ENCODE data around the gene NFKB2.

The NFKB2 gene

DNA sequence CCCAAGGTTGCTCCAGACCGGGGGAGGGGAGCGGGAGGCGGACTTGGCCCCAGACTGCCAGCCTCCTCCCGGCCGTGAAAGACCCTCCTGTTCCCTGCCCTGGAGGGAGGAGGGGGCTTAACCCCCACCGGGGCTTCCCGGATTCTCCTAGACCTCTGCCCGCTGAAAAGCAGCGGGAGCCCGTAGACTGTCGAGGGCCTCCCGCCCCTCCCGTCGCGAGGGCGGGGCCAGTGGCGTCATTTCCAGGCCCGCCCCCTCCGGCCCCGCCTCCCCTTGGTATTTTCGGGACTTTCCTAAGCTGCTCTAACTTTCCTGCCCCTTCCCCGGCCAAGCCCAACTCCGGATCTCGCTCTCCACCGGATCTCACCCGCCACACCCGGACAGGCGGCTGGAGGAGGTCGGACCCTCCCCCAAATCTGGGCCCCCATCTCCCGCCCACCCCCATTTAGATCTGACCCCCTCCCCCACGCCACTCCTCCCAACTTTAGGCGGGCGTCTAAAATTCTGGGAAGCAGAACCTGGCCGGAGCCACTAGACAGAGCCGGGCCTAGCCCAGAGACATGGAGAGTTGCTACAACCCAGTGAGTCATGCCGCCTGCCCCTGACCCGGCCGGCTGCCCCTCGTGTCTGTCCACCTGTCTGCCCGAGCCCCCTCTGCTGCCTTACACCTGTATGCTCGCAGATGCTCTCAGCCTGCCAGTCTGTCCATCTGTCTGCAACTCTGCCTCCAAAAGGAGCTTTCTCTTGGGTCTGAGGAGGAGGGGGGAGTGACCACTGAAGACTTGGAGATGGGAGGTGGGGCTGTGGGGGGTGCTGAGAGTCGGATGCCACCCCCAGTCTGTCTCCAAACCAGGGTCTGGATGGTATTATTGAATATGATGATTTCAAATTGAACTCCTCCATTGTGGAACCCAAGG lies at the start of gene NFKB2:
NFKB2 (plus strand) TSS at position 306 of the 917 bp plus-strand sequence; CDS start at position 561, 255 bp downstream.
- DNase-seq (ENCODE audit: low read depth in 2 of 2) = peak; percentile 86

DNA sequence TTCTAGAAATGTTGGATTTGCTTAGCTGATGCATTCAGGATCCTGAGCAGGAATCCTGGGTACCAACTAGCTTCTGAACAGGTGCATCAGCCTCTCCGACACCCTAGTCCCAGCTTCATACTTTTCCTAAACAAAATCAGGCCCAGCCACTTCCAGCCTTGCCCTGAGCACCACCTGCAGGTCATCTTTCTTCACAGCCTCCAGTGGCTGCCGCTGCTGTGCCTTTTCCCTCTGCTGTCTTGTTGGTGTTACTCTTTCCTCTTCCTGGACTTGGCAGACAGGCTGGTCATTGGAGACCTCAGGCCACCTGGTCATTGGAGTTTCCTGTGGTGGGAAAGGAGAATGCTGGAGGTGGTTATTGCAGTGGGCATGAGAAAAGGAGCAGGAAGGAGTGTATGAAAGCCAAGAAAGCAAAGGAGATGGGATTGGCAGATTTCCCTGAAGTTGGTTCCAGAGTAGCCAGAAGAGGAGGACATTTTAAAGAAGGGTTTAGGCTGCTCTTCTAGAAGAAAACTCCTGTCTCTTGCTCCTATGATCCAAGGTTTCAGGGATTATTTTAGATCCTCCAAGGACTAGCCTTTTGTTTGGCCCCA lies 48.2 kb upstream of the NFKB2 start:
- peak in 1 of 2 donors; percentile 16 for DNase-seq (ENCODE audit: low read depth in 2 of 2)

DNA sequence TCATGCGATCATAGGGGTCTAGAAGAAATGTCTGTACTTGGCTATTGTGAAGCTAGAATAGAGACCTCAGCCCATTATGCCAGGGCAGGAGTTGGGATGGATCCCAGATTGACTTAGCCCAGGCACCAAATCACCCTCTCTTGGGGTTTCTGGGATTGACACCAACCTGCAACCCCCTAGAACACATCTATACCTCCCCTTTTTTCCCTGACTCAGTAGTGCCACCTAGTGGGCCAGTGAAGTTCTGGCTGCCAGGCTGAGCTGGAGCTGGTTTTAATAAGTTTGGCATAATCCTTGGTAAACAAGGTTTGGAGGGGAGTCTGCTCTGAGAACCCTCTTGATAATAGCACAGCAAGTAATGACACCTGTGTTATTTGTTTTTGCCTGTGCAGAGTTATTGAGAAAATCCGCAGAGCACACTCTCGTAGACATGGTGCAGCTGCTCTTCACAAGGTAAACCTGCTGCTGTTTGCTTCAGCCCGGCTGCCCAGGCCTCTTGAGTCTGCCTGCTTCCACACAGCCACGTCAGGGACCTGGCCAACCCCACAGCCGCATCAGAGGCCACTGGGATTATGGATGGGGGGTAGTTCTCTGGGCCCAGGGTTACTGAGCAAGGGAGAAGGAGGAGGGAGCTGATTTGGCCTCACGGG lies 43.3 kb upstream of the NFKB2 start:
- DNase-seq (ENCODE audit: low read depth in 2 of 2) = peak; percentile 67

DNA sequence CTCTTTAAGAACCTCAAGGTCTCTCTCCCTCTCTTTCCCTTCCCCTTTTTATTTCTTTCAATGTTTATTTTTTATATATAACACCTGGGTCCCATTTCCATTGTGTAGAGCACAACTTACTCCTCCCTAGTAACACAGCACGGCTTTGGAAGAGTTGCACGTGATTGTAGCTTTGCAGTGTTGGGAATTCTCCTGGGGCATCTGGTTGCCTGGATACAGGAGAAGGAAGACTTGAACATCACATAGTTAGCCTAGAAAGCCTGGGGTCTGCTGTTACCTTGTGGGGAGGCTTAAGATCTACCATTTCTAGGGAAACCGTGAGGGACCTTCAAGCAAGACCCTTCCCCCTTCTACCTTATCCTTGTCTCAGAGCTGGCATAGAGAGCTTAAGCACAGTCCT lies 41.1 kb upstream of the NFKB2 start:
- DNase-seq (ENCODE audit: low read depth in 2 of 2) = no peak

DNA sequence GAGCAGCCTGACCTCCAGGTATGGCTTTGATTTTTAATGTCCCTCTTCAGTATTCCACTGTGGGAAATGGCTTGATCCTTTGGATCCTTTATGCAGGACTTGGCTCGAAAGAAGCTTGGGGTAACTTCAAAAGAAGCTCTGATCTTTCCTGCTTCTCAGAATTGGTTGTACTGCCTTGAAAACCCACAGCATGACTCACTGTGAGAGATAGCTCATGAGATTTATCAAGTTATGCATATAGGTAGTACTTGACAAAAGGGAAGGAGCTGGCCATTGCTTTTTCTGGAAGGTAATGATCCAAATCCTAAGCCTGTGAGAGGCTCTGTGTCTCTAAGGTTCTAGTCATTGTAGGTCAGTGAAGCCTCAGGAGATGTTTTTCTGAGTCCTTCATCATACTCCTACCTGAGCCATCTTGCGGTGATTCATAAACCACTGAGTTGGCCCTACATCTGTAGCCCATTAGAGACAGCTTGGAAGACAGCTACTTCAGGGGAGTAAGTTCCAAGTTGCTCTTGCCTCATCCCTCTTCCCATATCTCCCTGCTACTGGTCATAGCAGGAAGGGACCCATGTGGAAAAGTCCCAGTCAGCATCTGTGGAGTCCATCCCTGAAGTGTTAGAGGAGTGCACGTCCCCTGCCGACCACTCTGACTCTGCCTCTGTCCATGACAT lies 36.7 kb upstream of the NFKB2 start:
- DNase-seq (ENCODE audit: low read depth in 2 of 2) = no peak

DNA sequence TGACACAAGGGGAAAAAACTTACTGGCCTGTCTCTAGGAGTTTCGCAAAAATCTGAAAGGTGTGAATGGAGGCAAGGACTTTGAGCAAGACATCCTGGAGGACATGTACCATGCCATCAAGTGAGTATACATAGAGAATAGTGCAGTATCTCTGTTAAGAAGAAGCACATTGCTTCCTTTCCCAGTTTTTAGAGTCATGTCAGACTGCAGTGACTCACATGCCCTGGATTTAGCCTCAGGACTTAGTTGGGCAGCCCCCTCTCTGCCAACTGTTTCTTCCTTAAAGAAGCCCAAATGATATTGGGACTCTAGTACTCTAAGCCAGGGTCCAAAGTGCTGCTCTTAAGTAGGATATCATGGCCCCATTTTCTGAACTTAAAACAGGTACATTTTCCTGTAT lies 28.1 kb upstream of the NFKB2 start:
- no peak for DNase-seq (ENCODE audit: low read depth in 2 of 2)

DNA sequence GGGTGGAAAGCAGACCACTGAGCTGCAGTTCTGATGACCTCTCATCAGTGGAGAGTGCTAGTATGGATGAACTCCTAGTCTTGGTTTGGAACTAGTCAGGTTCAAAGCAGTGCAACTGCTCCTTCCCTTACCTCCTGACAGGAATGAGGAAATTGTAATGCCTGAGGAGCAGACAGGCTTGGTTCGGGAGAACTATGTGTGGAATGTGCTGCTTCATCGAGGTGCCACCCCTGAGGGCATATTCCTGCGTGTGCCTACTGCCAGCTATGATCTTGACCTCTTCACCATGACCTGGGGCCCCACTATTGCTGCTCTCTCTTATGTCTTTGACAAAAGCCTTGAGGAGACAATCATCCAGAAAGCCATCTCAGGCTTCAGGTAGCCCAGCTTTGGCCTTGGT lies 27.4 kb upstream of the NFKB2 start:
- DNase-seq (ENCODE audit: low read depth in 2 of 2) = no peak

DNA sequence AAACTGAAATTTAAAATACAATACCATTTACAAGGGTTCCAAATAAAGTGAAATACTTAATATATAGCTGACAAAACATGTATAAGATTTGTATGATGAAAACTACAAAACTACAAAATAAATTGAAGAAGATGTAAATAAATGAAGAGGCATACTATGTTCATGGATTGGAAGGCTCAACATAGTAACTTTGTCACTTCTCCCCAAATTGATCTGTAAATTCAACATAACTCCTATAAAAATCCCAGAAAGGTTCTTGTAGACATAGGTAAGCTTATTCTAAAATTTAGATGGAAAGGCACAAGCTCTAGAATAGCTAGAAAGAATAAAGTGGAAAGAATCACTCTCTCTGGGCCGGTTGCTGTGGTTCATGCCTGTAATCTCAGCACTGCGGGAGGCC lies 24.2 kb upstream of the NFKB2 start:
- no peak for DNase-seq (ENCODE audit: low read depth in 2 of 2)

DNA sequence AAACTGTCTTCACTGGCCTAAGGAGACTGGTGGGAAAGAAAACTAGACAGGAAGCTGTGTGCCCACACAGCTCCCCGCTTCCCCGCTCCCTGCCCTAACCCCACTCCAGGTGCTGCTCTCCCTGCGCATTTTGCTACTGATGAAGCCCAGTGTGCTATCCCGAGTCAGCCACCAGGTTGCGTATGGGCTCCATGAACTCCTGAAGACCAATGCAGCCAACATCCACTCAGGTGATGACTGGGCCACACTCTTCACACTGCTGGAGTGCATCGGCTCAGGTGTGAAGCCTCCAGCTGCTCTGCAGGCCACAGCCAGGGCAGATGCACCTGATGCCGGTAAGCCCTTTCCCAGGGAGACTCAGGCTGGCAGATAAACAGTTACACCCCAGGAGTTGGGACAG lies 20.3 kb upstream of the NFKB2 start:
- DNase-seq (ENCODE audit: low read depth in 2 of 2) = no peak

DNA sequence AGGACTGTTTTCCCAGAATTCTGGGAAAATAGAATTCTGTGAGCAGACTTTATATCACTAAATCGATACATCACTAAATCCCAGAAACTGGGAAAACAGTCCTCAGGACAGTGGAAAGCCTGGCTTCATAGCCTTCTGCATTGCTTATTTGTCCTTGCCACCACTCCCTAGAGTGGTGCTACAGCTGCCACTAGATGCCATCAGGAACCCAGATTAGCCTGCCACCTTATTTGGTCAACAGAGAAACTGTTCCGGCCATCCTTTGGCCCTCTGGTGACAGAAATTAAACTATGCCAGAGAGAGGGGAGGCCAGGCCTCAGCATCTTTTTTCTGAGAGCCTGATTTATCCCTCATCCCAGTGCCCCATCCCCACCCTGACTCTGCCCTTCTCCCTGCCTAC lies 19.6 kb upstream of the NFKB2 start:
- DNase-seq (ENCODE audit: low read depth in 2 of 2) = no peak

DNA sequence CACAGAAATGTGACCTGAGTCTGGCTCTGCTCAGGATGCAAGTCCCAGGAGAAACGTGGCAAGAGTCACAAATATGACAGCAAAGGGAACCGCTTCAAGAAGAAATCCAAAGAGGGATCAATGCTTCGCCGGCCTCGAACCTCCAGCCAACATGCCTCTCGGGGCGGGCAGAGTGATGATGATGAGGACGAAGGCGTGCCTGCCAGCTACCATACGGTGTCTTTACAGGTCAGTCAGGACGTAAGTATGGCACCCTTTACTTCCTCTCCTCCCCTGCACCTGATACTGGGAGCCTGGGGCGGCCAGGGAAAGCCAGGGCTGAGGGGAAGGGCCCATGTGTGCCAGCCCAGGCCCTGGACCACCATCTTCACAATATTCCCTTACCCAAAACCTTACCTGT lies 18.6 kb upstream of the NFKB2 start:
- DNase-seq (ENCODE audit: low read depth in 2 of 2) = no peak

DNA sequence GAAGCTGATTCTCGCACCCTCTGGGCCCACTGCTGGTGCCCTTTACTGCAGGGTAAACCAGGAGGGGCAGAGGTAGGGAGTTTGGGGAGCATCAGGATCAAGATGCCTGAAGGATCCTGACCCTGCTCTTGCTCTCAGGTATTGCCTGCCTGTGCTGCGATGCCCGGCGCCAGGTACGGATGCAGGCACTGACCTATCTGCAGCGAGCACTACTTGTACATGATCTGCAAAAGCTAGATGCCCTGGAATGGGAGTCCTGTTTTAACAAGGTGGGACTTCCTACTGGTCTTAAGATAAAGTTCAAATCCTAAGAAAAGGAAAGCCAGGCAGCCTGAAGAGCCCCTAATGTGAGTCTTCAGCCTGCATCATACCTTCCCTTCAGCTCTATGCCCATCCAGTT lies 16.1 kb upstream of the NFKB2 start:
- no peak for DNase-seq (ENCODE audit: low read depth in 2 of 2)

DNA sequence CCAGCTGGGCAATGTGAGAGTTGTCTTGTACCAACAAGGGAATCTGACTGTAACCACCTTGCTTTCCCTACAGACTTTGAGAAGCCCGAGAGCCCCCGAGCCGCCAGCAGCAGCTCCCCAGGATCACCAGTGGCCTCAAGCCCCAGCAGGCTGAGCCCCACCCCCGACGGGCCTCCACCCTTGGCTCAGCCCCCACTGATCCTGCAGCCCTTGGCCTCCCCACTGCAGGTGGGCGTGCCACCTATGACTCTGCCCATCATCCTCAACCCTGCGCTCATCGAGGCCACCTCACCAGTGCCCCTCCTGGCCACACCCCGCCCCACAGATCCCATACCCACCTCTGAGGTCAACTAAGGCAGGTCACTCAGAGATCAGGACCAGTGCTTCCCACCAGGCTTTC lies 13.5 kb upstream of the NFKB2 start:
- DNase-seq (ENCODE audit: low read depth in 2 of 2) = no peak

DNA sequence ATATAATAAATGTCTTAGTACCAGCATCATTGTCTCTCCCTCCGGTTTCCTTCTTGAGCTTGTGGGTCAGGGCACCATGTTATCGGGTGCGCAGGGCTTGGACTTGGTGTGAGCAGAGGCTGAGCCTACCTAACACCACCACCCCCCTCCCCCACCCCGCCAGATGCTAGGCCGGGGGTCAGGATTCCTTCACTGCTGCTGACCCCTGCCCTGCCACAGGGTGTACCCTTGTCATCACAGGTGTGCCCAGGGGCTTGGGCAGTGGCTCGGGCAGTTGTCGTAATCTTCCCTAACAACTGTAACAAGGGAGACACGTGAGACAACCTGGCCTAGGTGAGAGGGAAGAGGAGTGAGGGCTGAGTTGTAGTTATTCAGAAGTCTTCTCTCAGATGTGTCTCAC lies 12.6 kb upstream of the NFKB2 start:
- DNase-seq (ENCODE audit: low read depth in 2 of 2) = no peak

DNA sequence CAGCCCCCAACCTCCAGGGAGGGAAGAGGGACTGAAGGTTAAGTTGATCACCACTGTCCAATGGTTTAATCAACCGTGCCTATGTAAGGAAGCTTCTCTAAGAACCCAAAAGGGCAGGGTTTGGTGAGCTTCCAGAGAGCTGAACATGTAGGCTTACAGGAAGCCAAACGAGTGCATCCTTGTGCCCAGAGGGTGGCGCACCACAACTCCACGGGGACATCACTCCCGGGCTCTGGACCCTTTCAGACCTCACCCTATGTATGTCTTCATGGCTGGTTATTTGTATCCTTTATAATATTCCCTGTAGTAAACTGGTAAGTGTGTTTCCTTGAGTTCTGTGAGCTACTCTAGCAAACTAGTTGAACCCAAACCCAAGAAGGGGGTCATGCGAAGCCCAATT lies 11.5 kb upstream of the NFKB2 start:
- DNase-seq (ENCODE audit: low read depth in 2 of 2) = no peak

DNA sequence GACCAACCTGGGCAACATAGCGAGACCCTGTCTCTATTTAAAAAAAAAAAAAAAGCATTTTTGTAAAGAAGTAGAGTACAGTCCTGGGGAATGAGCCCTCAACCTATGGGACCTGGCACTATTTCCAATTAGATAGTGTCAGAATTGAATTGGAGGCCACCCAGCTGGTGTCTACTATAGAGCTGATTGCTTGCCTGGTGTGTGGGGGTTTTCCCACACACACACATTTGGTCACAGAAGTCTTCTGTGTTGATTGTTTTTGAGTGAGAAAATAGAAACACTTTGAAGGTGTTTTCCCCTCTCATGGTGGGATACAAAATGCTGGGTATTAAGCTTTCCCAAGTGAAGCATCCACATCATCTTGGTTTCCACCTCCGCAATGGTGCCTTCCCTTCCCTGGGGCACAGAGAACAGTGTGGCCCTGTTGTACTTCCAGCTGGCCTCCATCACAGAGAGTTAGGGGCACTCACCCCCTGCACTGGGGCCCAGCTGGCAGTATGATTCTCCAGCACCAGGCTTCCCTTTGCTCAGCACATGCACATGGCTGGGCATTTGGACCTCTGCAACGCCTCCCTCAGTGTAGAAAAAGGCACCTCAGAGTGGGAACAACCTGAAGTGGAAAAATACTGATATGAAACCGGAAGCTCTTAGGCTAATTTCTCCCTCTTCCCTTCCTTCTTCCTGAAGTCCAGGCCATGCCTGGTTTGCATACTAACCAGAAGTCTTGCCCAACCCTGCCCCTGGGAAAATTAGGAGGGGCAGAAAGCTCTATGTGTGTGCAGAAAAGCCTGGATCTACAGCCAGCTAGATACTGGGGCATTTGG lies 10.7 kb upstream of the NFKB2 start:
- DNase-seq (ENCODE audit: low read depth in 2 of 2) = no peak

DNA sequence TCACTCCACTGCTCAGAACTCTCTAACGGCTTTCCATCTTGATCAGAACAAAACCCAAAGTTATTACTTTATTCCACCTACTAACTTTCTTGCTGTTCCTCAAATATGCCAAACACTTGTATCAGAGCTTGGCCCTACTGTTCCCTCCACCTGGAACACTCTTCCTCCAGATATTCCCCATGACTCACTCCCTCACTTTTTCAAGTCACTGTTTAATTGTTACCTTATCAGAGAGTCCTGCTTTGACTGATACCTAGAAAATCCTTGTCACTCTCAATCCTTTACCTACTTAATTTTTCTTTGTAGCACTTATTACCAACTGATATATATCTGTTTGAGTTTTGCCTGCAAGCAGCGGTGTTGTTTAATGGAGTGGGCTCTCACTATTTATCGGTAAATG lies 5.6 kb upstream of the NFKB2 start:
- DNase-seq (ENCODE audit: low read depth in 2 of 2) = no peak

DNA sequence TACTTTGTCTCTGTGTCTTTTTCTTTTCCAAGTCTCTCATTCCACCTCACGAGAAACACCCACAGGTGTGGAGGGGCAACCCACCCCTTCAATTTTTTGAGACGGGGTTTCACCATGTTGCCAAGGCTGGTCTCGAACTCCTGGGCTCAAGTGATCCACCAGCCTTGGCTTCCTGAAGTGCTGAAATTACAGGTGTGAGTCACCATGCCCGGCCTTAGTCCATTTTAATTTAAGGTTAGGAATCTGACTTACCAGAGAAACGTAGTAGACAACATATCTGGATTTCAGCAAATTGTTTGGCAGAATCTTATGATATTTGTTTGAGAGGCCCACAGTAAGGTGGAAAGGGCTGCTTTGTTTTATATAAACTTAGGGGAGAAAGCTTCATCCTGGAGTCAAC lies 3.2 kb upstream of the NFKB2 start:
- no peak for DNase-seq (ENCODE audit: low read depth in 2 of 2)

DNA sequence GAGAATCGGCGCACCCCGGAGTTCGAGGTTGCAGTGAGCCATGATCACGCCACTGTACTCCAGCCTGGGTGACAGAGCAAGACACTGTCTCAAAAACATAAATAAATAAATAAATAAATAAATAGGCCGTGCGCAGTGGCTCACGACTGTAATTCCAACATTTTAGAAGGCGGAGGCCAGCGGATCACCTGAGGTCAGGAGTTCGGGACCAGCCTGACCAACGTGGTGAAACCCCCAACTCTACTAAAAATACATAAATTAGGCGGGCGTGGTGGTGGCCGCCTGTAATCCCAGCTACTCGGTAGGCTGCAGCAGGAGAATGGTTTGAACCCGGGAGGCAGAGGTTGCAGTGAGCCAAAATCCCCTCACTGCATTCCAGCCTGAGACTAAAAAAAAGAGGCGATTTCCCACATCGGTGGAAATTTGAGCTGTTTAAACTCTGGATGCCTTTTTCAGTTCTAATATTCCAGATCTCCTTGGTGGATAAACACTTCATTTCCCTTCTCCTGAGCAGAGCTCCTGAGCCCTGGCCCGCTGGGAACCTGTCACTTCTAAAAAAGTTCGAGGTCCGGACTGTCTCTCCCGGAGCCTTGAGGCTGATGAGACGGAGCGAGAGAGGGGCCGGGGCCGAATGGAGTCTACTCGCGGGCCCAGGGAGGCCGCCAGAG lies 2.0 kb upstream of the NFKB2 start:
- DNase-seq (ENCODE audit: low read depth in 2 of 2) = no peak

DNA sequence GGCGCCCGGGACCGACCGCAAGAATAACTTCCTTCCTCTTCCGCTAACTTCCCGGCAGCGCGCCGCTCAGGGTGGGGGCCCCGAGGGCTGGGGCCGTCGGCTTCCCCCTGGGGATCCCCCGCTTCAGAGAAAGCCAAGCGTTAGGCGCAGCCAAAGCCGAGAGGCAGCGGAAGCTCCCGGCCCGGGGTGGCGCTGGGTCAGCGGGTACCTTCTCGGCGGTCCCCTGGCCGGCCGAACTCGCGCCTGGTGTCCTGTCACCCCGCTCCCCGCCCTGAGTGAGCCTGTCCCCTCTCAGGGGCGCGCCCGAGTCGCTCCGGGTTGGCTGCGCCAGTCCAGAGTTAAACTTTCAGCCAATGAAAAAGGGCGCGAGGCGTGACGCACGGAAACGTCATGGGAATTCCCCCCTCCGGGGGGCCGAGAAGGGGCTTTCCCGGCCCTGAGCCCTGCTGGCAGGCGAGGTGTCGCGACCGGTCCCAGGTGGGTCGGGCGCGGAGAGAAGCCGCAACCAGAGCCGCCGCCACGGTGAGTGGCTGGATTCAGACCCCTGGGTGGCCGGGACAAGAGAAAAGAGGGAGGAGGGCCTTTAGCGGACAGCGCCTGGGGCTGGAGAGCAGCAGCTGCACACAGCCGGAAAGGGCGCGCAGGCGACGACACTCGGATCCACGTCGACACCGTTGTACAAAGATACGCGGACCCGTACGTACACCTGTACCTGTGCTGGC lies 1.3 kb upstream of the NFKB2 start:
- DNase-seq (ENCODE audit: low read depth in 2 of 2) = peak; percentile 97 to 98

All from stimulated activated CD4-positive, alpha-beta T cell treated with anti-CD3 and anti-CD28 coated beads, Interleukin-4, amount 100 ng/mL, for 48 hours (primary cell).